CD4-positive, alpha-beta T cell treated with Interleukin-6 at 100 ng/mL for 8 hours (primary cell): ENCODE data around the gene DUOXA1.
"Not testable (repeated sequence)": the region's sequence is repeated elsewhere in the genome, so short reads cannot be mapped to it uniquely, and the experiment has no call there.

ENCODE experiments used
- DNase-seq: peaks from one replicate; pipeline ENCODE4 v3.0.0-alpha.2; 2020; ENCODE audit warnings: mixed read lengths, low spot score

DUOXA1 gene

GRCh38 chr15:45112591-45113379, 16.9 kb downstream of the DUOXA1 start:
- DNase-seq = no peak

- no peak for DNase-seq
These were observed 17.5 kb downstream of the DUOXA1 start for GRCh38 chr15:45112143-45112590.

GRCh38 chr15:45111390-45112142, 18.1 kb downstream of the DUOXA1 start:
- no peak for DNase-seq

GRCh38 chr15:45110256-45110820, 19.3 kb downstream of the DUOXA1 start:
- no peak for DNase-seq

- DNase-seq = no peak
These were observed 21.6 kb downstream of the DUOXA1 start for GRCh38 chr15:45107941-45108630.

GRCh38 chr15:45106002-45106790, 23.5 kb downstream of the DUOXA1 start:
- DNase-seq = no peak

GRCh38 chr15:45105586-45105985, 24.1 kb downstream of the DUOXA1 start:
- no peak for DNase-seq

- not testable (repeated sequence) for DNase-seq
These were observed 25.5 kb downstream of the DUOXA1 start for GRCh38 chr15:45104170-45104569.

- DNase-seq = no peak
These were observed 27.5 kb downstream of the DUOXA1 start for GRCh38 chr15:45102226-45102625.

- no peak for DNase-seq
These were observed 27.9 kb downstream of the DUOXA1 start for GRCh38 chr15:45101749-45102148.

- no peak for DNase-seq
These were observed 28.6 kb downstream of the DUOXA1 start for GRCh38 chr15:45100884-45101625.

GRCh38 chr15:45099549-45100165, 30.0 kb downstream of the DUOXA1 start:
- DNase-seq = no peak

- DNase-seq = no peak
These were observed 32.2 kb downstream of the DUOXA1 start for GRCh38 chr15:45097466-45097865.

GRCh38 chr15:45095661-45096060, 34.0 kb downstream of the DUOXA1 start:
- DNase-seq = no peak

- DNase-seq = no peak
These were observed 35.3 kb downstream of the DUOXA1 start for GRCh38 chr15:45094358-45094730.

GRCh38 chr15:45093622-45094357, 35.9 kb downstream of the DUOXA1 start:
- DNase-seq = no peak

GRCh38 chr15:45093013-45093412, 36.7 kb downstream of the DUOXA1 start:
- DNase-seq = no peak

- DNase-seq = no peak
These were observed 38.1 kb downstream of the DUOXA1 start for GRCh38 chr15:45091576-45091975.

GRCh38 chr15:45091161-45091560, 38.5 kb downstream of the DUOXA1 start:
- no peak for DNase-seq
